Middle frontal gyrus (tissue), 1 donor: ENCODE data around the gene HNRNPA0.

Source experiments
- DNase-seq: peaks from one replicate; pipeline ENCODE4 v3.0.0-alpha.2; 2015; ENCODE audit warnings: low spot score; ENCODE audit errors: extremely low spot score

Gene HNRNPA0

DNA sequence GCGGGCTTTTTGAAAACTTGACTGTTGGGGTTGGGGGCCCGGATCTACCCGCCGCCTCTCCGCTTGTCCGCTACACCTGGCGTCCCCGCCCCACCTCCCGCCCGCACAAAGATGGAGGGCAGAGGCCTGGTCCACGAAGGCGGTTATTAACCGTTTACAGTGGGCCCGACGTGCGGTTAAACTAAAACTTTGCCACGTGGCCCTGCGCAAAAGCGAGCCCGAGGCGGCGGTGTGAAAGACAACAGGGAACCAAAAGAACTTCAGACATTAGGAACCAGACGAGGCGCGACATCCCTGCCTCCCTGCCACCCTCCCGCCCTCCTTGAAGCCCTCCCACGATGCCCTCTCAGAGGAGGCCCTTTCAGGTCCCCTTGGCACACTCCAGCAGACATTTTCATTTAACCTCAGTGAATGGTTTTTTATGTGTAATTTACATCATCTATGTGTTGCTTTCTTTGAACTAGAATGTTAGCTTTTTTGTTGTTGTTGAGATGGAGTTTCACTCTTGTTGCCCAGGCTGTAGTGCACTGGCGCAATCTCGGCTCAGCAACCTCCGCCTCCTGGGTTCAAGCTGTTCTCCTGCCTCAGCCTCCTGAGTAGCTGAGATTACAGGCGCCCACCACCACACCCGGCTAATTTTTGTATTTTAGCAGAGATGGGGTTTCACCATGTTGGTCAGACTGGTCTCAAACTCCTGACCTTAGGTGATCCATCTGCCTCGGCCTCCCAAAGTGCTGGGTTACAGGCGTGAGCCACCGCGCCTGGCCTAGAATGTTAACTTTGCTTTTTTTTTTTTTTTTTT is 999 bp upstream of the HNRNPA0 start:
- DNase-seq: no peak

DNA sequence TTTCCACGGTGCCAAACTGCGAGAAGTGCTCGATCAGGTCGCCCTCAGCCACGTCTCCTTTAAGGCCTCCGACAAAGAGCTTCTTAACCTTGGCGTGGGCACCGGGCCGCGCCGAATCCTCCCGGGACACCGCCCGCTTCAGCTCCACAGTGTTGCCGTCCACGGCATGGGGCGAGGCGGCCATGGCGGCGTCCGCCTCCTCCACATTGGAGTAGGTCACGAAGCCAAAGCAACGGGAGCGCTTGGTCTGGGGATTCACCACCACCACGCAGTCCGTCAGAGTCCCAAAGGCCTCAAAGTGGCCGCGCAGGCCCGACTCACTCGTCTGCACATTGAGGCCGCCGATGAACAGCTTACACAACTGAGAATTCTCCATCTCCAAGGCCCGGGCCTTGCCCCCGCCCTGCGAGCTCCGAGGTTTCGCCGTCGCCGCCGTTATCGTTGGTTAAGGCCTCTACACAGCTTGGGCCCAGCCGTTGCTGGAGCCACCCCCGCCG is 424 bp downstream of the HNRNPA0 start:
- no peak for DNase-seq

DNA sequence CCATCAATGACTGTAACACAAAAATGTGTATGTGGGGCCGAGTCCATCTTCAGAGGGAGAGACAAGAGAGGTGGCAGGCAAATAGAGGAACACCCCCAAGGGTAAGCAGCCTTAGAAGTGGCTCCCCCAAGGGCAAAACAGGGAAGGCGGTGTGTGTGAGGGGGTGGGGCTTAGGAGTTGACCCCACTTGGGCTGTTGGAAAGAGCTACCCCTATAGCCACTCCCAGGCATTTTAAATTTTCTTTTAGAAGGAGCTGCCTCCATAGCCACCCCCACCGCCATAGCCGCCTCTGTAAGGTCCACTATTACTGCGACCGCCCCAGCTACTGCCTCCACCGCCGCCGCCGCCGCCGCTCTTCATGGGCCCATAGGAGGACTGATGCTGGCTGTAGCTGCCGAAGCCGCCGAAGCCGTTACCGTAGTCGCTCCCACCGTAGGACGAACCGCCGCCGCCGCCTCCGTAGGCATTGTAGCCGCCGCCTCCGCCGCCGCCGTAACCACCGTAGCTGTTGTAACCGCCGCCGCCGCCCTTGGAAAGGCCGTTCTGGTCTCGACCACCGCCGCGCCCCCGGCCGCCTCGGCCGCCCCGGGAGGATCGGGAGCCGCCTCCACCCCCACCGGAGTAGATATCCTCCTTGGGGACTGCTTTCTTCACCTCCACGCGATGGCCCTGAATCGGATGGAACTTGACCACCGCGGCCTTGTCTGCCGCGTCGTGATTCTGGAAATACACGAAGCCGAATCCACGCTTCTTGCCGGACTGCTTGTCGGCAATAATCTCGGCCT is 1.1 kb downstream of the HNRNPA0 start:
- no peak for DNase-seq

DNA sequence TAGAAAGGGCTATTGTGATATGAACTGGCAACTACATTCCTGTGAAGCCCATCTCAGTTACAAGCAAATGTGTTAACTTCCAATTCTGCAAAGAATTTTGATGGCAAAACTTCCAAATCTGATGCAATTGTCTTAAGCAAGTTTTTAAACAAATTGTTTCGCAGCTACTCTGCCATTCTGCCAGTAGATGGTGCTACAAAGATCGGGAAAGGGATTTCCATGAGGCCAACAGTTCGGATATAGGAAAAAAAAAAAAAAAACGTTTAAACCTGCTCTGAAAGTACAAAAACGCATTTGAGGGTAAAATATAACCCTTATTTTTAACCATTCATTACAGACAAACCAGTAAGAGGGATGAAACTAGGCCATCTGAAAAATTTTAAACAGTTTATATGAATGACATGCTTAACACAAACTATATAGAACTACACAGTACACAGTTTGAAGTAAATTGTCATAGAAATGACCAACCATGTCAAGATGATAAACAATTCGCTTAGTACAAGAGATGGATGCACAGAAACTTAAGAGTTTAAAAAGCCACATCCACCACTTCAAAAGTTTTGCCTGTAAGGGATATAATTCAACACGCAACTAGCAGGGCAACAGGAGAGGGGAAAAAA is 2.2 kb downstream of the HNRNPA0 start:
- DNase-seq: peak; percentile 43

DNA sequence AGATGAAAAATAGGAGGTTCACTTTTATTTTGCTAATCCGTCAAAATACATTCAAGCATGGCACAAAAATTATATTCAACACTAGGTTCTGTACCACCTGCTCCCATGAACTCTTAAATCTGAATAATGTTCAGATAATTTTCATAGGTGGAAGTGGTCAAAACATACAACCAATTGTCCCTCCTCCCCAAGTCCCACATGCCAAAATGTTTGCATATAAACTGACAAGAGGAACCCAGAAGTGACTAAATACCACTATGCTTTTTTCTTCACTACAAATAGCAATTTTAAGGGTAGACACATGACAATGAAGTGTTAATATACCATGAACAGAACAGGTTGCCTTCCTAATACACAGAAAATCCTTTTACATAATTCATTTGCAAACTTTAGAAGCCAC is 3.7 kb downstream of the HNRNPA0 start:
- DNase-seq: no peak

DNA sequence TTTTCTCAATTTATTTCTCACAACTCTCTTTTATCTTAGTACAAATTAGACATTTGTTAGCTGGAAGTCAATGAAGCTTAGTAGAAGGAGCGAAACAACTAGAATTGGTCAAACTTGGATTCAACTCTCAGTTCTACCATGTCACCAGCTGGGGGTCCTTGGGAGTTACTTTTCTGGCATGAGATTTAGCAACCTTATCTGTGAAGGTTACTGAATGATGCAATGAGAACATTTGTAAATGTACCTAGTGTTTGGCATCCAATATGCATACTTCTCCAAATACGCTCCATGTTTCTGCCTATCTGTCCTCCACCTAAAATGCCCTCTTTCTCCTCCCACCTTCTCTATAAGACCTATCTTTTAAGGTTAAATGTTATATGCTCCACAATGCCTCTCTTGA is 6.3 kb downstream of the HNRNPA0 start:
- no peak for DNase-seq

DNA sequence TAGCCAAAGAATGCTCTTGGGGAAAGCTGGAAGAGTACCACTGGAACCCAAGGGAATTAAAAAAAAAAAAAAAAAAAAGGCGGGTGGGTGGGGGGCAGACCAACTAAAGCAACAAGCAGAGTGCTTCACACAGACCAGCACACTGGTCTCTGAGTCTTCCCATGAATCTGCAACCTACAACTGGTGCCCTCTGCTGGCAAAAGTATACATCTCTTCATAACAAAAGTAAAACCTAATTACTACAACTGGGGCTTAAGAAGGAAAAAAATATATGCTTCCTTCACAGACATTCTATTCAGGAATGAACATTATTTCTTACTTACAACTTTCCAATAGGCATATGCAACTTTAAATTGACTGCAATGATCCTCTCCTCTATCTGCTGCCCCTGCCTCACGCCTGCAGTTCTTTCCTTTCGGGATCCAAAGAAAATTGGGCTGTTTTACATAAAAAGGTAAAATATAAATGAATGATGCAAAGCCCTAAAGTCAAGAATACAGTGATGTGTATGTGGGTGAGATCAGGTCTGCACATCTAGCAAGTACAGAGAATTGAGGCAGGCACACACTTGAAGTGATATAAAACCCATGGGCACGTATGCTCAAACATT is 11.0 kb downstream of the HNRNPA0 start:
- peak; percentile 71 for DNase-seq

DNA sequence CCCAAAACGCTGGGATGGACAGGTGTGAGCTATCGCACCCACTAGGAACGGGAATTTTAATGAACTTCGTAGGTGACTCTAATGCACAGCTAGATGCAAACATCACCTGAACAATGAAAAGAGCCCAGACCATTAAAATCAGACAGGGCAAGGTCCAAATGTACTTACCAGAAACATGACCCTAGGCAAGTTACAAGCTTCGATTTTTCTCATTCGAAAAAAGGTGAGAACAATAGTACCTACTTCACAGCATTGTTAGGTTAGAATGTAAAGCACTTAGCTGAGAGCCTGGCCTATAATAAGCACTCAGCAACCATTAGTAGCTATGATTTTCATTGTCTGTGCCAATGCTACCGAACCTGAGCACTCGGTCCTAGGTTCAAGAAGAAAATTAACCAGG is 12.4 kb downstream of the HNRNPA0 start:
- no peak for DNase-seq

DNA sequence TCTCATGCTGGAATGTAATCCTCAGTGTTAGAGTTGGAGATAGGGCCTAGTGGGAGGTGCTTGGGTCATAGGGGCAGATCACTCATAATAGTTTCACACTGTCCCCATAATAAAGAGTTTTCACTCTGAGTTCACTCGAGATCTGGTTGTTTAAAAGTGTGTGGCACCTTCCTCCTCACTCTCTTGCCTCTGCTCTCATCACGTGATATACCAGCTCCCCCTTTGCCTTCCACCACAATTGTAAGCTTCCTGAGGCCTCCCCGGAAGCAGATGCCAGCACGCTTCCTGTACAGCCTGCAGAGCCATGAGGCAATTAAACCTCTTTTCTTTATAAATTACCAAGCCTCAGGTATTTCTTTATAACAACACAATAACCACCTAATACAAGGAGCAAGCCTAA is 14.4 kb downstream of the HNRNPA0 start:
- DNase-seq: no peak

DNA sequence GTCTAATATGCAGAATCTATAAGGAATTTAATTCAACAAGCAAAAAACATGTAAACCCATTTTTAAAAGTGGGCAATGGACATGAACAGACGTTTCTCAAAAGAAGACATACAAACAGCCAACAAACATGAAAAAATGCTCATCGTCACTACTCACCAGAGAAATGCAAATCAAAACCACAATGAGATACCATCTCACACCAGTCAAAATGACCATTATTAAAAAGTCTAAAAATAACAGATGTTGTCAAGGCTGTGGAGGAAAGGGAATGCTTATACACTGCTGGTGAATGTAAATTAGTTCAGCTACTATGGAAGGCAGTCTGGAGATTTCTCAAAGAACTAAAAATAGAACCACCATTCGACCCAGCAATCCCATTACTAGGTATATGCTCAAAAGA is 15.2 kb downstream of the HNRNPA0 start:
- no peak for DNase-seq

DNA sequence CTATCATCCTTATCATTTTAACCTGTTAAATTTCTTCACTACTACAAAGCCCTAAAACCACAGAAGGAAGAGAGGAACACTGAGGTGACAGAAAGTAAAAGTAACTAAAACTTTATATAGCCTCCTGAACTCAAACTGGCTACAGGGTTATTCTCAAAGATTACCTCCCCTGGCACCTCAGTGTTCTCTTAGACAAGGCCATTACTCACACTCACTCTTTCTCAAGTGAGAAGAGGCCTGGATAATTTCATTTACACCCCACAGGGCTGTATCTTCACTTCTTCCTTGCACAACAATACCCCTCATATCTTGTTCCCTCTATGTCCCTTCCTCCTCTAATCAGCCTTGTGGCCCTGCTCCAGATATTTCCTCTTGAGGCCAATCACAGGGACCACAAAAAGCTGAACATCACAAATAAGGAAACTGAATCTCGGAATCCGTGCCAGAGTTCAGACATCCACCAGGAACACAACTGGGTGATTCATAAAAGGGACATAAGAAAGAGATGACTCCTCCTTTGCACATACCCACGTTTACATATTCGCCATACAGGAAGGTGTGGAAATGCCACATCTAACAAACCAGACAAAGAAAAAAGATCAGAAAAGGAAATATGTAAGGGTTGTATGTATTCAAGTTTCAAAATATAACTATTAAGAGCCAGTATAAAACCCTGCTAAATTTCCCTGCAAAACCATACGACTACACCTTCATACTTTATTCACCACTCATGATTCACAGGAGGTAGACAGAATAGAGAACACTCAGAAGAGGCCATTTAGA is 16.6 kb downstream of the HNRNPA0 start:
- DNase-seq: no peak

DNA sequence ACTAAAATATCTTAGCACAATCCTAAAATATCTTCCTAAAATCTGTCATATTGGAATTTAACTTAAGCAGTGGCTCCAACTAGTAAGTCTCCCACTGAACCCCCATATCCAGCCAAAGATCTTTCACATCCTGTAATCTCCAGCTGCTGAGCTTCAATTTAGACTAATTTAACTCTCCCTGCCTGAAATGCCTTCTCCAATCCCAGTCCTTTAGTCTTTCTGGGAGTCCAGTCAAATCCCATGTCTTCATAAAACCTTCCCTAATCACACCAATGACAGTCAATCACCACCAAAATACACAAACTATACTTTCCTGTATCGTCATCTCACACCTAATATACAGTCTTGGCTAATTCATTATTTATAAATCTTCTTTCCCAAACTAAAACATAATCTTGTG is 17.7 kb downstream of the HNRNPA0 start:
- no peak for DNase-seq

DNA sequence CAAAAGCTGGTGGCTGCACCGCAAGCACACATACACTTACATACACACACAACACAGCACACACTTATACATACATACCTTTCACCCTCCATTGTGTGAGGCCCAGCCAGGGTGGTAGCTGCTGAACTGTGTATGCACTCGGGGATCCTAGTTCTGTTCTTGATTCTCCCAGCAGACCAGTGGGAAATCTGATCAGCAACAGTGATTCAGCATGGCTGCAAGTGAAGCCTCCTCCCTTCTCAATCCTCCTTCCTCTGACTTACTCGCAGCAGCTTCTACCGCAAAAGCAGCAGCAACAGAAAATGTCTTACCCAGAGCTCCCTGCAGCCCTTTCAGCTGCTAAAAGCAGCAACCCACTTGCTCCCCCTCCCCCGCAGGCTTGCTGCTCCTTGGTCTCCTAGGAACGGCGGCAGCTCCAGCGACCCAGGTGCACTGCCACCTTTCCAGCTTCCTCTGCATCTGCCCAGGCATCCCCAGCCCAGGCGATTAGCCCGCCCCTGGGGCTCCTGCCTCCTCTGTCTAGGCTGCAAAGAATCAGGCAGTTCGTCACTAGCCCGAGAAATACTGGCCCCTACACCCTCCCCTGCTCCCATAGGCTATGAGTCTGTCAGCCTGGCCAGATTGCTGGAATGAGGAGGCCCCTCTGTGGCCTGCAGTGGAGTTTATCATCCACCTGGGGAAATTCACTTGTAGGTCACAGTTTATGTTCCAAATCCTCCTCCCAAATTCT is 18.4 kb downstream of the HNRNPA0 start, which contains the start of gene KLHL3:
Gene KLHL3, minus strand, starts transcription at position 535 of the 730 bp plus-strand sequence. Its CDS starts 443 bp downstream, at position 92.
- DNase-seq: no peak

DNA sequence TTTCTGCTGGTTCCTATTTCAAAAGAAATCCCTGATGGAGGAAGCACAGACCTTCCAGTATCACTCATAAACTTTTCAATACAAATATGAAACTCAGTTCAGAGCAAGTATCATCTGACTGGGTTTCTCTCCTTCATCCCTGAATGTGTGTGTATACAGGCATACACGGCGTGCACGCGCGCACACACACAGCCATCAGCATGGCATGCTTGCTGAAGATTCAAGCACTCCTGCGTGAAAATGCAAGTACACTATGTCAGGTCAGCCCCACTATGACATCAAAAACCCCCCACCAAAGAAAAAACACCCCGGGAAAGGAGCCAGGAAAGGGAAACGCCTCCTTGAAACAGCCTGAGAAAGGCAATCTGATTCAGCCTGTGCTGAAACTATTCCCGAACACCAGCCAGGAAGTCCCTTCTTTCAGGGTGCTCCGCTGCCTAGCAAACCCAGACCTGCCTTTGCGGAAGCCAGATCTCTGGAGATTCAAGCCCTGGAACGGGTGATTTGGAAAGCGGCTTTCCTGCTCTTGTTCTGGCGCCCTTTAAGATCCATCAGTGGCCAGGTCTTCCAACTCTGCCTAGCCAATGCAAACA is 19.1 kb downstream of the HNRNPA0 start:
- DNase-seq: no peak

DNA sequence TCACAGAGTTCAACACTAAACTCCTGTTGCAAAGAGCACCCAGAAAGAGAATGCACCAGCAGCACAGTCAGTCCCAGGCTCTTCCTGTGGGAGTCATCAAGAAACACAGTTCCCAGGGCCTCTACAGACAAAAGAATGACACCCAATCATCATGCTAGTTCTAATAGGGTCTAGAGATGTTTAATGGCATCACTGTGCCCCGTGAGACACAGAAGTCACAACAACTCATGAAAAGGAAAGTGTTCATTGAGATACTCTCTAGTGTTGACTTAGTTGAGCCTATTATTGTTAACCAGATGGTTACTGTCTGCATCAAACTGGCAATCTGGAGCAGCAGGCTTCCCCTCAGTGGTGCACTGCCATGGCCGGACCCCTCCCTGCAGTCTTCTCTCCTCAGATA is 19.8 kb downstream of the HNRNPA0 start:
- no peak for DNase-seq

DNA sequence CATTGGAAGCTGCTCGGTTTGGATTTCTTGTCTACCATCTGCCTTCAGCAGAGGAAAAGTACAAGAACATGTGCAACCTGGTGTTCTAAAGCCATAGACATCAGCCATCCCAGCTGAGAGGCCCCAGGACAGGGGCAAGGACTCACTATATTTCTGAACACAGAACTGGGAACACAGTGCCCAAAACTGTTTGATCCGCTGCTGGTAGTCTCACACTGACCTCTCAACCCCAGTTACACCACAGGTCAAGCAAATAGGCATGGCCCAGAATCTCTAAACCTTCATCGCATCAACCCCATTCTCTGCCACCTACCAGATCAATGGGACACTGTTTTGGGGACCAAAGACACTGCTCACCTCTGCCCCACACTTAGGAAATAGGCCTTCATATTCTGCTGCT is 20.2 kb downstream of the HNRNPA0 start:
- no peak for DNase-seq

DNA sequence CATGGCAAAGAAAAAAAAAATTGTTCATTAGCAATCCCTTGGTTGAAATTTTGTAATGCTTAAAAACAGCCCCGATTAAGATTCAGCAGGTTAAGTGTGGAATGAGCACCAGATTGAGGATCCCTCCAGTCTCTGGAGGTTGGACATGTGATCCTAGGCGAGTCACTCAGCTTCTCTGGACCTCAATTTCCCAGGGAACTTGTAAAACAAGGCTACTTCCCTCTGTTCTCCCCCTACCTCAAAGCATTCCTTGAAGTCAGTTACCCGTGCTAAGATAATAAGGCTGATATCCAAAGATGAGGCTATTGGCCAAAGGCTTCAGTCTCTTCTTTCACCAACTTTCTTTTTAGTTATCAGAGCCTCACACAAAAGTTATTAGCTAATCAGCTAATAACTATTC is 21.2 kb downstream of the HNRNPA0 start:
- no peak for DNase-seq

DNA sequence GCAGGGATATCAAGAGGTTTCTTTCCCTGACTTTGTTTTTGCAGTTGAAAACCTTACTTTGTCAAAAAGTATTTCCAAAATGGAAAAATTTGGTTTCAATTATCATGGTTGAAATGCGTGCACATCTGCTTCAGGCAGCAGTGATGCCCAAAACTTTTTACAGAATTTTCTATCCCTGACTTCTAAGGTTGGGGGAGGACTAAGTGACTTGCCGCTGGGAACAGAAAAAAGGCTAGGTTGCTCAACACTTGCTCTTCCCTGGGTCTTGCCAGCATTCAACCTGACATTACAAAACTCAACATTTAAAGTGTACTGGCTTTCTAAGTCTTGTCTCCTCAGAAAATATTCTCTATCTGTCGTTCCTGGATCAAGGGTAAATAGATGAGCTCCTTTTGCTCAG is 23.0 kb downstream of the HNRNPA0 start:
- no peak for DNase-seq

DNA sequence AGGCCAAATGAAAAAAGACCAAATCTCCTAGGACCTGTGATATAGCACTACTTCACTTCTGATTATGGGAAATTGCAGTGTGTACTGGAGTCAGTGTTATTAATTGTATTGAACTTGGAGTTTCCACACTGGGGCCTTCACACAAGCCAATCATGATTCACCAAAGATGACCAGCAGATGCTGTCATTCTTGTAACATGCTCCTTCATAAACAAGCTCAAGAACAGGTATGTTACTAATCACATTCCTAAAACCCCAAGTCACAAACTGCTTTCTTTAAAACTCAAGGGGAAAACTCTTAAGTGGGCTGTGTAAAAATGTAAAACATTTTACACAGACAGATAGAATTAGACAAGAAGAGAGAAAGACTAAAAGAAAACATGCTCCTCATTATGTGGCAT is 23.8 kb downstream of the HNRNPA0 start:
- no peak for DNase-seq

DNA sequence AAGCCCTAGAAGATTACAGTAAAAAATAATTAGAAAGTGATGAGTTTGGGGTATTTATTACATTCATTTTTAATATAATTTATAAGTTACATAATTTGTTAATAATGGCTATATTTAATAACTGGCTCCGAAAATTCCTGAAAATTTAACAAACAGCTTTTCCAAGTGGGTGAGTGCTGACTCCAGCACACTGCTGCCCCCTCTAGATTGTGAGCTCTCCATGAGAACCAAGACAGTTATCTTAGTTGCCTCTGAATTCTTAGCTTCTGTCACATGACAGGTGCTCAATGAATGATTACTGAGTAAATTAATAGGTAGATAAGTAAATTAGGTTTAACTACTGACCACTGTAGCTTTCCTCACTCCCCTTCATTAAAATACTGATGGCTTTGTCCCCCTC is 26.1 kb downstream of the HNRNPA0 start:
- DNase-seq: no peak
